HL-60 (cell line): Measurements from ENCODE around the gene IQGAP3.

ENCODE experiments used
- DNase-seq, 2 experiments: peaks; one replicate each; pipeline ENCODE4 v3.0.0-alpha.2; 2010 to 2020; ENCODE audit warnings: low read depth in 1 of 2, low spot score in 1 of 2
- H3K27ac ChIP-seq: fragments of 250-450 bp; sonication (Bioruptor Pico); replicated peaks from 2 replicates; pipeline ENCODE4 v1.5.1; 2020; ENCODE audit warnings: mild to moderate bottlenecking, moderate library complexity
- H3K27me3 ChIP-seq: fragments of 250-450 bp; sonication (Bioruptor Pico); 2 replicates; pipeline ENCODE4 v1.5.1; 2021; ENCODE audit warnings: mild to moderate bottlenecking, moderate library complexity; ENCODE audit not compliant: insufficient read depth, poor library complexity, severe bottlenecking
- H3K4me3 ChIP-seq: replicated peaks from 2 replicates; pipeline ENCODE4 v1.5.1; 2011; ENCODE audit warnings: mild to moderate bottlenecking, control low read depth, low read length; ENCODE audit not compliant: insufficient read depth
- CTCF ChIP-seq: IDR thresholded peaks from one replicate; pipeline ENCODE4 v1.5.1; 2011; ENCODE audit warnings: low read length, control low read depth, inconsistent platforms; ENCODE audit not compliant: insufficient read depth
- GABPA ChIP-seq: IDR thresholded peaks from 2 replicates; pipeline ENCODE4 v1.6.1; 2012; ENCODE audit warnings: low read depth
- POLR2AphosphoS5 ChIP-seq: IDR thresholded peaks from 2 replicates; pipeline ENCODE4 v1.6.1; 2012; ENCODE audit warnings: low read depth
- REST ChIP-seq: IDR thresholded peaks from 2 replicates; pipeline ENCODE4 v1.6.1; 2012; ENCODE audit warnings: low read depth; ENCODE audit not compliant: insufficient replicate concordance
- SPI1 ChIP-seq: IDR thresholded peaks from 2 replicates; pipeline ENCODE4 v1.6.1; 2012; ENCODE audit warnings: low read depth, mild to moderate bottlenecking, borderline replicate concordance

IQGAP3 gene

GRCh38 chr1:156484480-156485058 is 87.8 kb downstream of the IQGAP3 start:
- no peak for DNase-seq
- no peaks in the 10 kb centered on the region for H3K27me3 ChIP-seq
- H3K4me3 ChIP-seq: no peak overlapping the region
- H3K27ac ChIP-seq: no peak overlapping the region
- no peak for TF ChIP-seq POLR2AphosphoS5
- no peak for TF ChIP-seq SPI1
- no peak for TF ChIP-seq CTCF
- TF ChIP-seq GABPA: no peak
- TF ChIP-seq REST: no peak

GRCh38 chr1:156483397-156483796 is 89.0 kb downstream of the IQGAP3 start:
- Histone ChIP-seq H3K27me3 (no peaks in the 10 kb centered on the region), H3K27ac (no peak overlapping the region), H3K4me3 (no peak overlapping the region)
- DNase-seq: peak in 1 of 2 experiments; percentile 31
- TF ChIP-seq REST: no peak
- TF ChIP-seq CTCF: no peak
- TF ChIP-seq GABPA: no peak
- no peak for TF ChIP-seq POLR2AphosphoS5
- TF ChIP-seq SPI1: no peak

- Histone ChIP-seq H3K27ac (no peak overlapping the region), H3K4me3 (no peak overlapping the region), H3K27me3 (no peaks in the 10 kb centered on the region)
- DNase-seq: peak in 1 of 2 experiments; percentile 35
- TF ChIP-seq SPI1 (no peak), REST (no peak), POLR2AphosphoS5 (no peak; the same call in 1 of the 2 replicates), CTCF (no peak), GABPA (no peak)
Measured at GRCh38 chr1:156482276-156482675, 90.1 kb downstream of the IQGAP3 start.
